Right hindlimb (tissue), 1 donor: ENCODE data around the gene GPS1.

Source experiments
- DNase-seq: peaks from one replicate; pipeline ENCODE4 v3.0.0-alpha.2; 2018

Gene GPS1

GRCh38 chr17:82106688-82107305, 55.1 kb downstream of the GPS1 start:
- DNase-seq = peak; percentile 47
